GM21367 (cell line): Measurements from ENCODE around the gene DNAH9.

Experiments
- ATAC-seq: cut with Tn5 transposase; IDR thresholded peaks from one replicate; pipeline ENCODE4 v1.9.1; 2021; ENCODE audit not compliant: unreplicated experiment

DNAH9 gene

DNA sequence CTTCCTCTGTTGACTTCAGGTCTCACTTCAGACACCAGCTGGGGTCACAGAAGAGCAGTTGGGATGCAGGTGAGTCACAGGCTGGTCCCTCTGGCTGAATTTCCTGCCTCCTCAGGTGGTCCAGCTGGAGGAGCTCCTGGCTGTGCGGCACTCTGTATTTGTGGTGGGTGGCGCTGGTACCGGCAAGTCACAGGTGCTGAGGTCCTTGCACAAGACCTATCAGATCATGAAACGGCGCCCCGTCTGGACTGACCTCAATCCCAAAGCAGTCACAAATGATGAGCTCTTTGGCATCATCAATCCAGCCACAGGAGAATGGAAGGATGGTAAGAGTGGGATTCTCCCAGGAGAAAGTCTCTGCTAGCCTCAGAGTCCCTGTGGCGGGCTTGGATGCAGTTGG, 149.2 kb downstream of the DNAH9 start:
- no peak for ATAC-seq

DNA sequence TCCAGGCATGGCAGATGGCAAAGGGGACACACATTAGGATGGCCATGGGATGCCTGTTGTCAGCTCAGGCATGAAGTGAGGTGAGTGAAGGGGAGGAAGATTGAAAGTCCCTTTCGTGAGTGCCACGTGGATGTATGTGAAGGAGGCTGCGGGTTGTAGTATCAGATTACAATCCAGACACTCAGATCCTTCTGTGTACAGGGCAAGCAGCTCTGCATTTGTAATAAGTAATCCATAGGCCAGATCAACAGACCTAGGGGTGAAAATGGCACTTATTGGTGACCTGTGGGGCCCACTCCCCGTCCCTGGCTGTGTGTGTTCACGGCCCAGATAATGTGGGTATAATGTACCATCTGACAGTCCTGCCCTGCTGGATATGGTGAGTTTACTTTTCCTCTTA, 159.5 kb downstream of the DNAH9 start:
- no peak for ATAC-seq

DNA sequence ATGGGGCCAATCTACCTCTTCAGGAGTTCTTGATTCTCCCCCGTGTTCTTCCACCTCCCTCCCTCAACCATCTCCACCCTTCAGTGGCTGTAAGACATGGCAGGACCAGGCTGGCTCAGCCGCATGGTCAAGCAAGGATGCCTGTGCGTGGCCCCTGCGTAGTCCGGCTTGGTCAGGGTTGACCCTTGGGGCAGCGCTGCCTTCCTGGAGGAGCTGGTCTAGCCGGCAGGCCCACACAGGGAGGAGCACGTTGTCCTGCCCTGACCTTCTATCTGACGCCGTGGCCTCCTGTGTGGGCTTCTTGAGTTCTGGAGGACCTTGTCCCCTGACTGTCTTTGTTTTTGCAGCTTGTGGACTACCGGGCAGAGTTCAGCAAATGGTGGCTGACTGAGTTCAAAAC, 169.8 kb downstream of the DNAH9 start:
- ATAC-seq = no peak

DNA sequence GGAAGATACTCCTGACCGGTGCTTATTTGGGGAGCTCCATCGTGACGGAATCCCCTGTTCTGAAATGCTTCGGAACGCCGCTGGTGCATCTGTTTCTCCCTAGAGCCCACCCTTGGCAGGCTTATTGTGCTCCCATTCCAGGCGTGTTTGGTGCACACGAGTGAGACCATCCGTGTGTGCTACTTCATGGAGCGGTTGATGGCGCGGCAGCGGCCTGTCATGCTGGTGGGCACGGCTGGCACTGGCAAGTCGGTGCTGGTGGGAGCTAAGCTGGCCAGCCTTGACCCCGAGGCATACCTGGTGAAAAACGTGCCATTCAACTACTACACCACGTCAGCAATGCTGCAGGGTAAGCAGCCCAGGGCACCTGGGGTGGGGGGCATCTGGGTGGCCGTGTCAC, 170.7 kb downstream of the DNAH9 start:
- ATAC-seq = no peak

DNA sequence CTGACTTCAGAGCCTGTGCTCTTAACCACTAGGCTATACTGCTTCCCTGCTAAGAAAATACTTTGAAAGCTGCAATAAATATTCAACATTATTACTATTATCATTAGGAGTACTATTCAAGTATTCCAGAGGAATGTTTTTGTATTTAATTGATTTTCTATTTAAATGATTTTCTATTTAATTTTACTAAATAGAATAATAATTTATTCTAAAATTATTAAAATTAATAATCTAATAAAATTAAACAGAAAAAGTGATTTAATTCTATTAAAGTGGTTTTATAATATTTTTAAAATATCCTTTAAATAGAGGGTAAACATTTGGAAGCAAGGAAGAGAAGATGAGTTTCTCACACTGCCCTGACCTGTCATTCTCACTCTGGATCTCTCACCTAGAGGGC, 173.8 kb downstream of the DNAH9 start:
- ATAC-seq = no peak

DNA sequence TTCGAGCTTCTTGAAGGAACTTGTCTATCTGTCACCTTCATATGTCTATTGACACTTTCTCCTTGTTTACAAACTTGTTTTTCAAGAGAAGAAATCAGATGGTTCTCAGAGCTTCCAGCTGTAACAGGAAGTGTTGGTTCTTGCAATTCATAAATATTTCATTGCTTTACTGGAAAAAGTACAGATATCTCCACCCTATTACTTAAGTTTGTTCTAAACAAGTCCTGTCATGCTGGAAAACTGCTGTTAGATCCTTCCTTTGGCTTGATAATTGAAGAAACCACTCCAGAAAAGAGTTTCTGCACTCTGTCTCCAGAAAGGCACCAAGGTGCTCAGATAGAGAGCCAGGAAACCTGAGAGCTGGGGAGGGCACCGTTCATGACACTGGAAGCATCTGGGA, 181.6 kb downstream of the DNAH9 start:
- no peak for ATAC-seq

DNA sequence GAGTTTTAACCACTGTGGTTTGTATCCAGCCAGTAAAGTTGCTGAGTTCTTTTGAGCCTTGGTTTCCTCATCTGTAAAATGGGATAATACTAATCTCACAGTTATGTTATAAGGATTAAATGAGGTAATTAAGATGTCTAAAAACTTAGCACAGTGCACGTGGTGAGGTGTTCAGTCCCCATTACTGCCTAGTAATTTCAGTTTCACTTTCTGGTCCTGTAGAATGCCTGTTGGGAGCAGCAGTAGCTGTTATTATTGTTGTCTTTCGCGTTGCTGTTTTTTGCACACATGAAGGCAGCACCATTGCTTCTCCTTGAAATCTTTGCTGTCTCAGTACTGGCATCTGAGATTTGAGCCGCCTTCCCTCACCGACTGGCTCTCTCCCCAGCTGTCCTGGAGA, 182.4 kb downstream of the DNAH9 start:
- no peak for ATAC-seq

DNA sequence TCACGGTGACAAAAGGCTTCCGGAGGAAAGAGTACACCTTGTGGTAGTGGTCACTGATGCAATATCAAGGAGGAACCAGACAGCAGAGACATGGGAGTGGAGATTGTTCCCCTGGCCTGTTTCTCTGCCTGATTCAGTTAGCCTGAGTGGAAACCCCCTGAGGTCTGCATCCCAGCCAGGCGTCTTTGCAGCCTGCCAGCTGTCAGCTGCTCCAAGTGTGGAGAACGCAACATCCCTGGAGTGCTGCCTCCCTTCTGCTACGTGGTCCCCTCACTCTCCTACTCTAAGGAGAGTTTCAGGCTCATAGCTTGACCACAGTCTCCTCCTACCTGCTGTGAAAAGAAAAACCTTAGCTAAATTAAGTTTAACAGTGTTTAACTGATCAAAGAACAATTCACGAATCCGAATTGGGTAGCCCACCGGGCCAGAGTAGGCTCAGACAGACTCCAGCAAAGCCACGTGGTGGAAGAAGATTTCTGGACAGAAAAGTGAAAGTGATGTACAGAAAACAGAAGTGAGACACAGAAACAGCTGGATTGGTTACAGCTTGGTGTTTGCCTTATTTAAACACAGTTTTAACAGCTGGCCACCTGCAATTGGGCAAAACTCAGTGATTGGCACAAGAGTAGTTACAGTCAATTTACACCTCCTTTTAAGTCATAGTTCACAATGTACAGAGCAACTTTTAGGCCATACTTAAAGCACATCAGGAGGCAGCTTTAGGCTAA, 188.6 kb downstream of the DNAH9 start:
- no peak for ATAC-seq

DNA sequence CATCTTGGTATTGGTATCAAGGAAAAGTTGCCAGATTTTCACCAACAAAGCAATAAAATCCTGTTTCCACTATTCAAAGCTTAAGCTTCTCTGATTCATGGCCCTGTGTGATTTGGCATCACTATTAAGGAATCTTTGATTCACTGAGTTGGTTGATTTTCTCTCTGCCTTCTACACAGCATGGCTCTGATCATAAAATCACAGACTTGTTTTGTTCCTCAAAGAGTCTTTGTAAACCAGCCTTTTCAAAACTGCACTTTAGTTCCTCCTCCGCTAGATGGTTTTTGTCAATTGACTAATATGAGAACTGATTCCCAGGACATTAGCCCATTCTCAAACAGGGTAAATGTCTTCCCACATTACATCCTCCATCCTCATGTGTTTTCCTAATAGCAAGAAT, 197.6 kb downstream of the DNAH9 start:
- no peak for ATAC-seq

DNA sequence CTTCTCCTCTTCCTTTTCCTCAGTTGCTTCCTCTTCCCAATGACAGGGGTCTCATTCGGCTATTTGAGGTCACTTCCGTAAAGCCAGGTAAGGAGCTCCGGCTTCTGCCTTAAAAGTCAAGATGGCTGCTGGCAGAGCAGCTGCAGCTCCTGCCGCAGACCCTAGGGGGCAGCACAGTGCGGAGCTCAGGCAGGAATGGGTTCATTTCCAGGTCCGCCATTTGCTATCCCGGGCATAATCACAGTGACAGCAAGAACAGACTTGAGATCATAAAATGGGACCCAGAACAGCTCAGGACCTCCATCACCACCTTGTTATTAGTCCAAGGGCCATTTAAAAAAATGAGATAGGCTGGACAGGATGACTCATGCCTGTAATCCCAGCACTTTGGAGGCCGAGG, 199.5 kb downstream of the DNAH9 start:
- no peak for ATAC-seq

DNA sequence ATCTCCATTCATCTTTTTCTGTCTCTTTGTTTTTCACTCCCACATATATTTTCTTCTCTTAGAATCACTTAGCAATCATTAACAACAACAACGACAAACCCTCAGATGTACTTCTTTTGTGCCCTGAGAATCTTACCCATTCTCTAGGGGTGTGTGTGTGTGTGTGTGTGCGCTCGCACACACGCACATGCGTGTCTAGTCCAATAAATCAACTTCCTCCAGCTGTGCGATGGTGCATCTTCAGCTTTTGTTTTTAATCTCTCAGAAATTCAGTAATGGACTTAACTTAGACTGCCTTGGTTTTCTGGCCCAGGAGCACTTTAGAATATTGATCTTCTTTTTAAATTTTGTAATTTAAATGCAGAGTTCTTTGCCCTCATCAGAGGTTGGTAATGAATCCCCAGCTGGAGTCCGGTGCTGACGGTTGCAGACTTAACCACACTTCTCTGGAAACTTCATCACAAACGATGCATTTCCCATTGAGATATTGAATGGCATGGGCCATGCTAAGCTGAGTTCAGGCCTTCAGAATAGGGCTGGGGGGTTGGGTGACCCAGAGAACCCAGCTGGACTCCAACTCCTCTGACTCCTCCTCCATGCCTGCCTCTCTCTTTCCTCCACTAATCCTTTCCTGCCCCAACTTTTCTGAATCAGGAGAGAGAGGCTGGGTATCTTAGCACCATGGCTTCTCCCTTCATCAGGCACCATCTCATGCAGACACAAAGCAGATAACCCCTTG, 205.1 kb downstream of the DNAH9 start:
- no peak for ATAC-seq

DNA sequence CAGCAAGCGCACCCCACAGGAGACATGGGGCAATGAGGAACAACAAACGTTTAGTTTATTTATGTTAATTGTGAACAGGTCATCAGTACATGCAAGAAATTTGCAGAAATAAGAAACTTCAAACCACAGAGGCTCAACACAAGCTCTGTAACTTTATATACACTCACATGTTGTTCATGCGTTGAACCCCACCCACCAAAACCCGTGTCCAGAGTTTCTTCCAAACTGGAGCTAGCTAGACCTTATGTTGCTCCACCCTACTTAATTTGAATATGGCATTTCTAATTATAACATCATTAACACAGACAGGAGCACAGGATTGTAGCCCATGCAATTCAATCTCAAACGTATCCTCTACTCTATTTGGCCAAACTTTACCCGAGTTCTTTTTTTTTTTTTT, 206.9 kb downstream of the DNAH9 start:
- ATAC-seq = no peak

DNA sequence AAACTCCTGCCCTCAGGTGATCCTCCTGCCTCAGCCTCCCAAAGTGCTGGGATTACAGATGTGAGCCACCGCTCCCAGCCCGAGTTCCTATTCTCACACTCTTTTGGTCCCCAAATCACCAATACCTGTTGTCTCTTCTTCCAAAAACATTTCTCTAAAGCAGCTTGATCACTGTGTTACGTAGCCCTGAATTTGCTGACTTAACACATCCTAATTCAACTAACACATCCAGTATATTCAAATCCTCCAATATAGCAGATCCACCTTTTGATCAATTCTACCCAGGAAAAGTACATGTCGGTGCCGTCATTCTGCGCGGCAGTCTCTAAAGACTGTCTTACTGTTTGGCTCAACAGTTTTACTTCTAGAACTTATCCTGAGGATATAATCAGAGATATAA, 207.7 kb downstream of the DNAH9 start:
- ATAC-seq = no peak

DNA sequence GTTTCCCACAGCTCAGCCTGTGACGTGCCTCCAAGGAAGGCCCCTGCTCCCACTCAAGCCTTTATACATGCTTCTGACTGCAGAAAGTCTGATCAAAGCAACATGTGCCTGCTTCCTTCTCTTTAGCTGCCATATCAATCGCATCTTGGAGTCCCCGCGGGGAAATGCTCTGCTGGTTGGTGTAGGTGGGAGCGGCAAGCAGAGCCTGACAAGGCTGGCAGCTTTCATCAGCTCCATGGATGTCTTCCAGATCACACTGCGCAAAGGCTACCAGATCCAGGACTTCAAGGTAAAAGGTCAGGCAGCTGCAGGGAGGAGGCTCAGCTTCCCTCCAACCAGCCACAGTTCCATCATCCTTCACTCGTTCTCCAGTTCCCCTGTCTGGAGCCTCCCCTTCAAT, 209.3 kb downstream of the DNAH9 start:
- ATAC-seq = no peak

DNA sequence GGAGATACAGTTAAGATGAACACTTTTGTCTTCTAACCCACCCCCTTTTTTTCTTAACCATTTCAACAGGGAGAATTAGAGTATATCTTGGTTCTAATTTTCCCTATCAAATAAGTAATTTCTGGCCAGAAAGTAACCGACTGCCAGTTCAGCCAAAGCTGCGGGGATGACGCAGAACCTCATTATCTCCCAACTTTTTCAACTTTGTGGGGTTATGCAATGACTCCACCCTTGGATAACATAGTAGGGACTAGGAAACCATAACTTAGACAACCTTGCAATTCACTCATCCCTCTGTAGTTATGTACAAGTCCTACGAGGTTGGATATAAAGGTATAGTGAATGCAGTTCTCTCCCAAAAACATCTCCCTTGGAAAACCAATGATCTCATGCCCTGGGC, 215.0 kb downstream of the DNAH9 start:
- no peak for ATAC-seq

DNA sequence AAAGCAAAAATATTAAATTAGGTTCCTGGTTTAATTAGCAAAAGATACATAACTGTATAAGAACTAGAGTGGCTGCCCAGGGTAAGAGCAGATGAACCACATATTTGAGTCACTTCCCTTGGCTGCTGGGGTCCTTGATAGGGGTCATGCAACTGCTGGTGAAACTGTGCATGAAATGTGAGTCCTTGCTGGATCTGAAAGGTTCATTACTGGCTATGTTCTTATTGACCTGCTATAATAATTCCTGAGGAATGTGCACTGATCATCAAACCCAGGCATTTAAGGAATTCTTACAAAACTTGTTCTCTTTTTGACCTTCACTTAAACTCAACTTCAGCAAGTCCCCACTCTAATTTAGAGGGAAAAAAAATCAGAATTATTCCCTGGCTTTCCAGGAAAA, 215.6 kb downstream of the DNAH9 start:
- ATAC-seq = no peak

DNA sequence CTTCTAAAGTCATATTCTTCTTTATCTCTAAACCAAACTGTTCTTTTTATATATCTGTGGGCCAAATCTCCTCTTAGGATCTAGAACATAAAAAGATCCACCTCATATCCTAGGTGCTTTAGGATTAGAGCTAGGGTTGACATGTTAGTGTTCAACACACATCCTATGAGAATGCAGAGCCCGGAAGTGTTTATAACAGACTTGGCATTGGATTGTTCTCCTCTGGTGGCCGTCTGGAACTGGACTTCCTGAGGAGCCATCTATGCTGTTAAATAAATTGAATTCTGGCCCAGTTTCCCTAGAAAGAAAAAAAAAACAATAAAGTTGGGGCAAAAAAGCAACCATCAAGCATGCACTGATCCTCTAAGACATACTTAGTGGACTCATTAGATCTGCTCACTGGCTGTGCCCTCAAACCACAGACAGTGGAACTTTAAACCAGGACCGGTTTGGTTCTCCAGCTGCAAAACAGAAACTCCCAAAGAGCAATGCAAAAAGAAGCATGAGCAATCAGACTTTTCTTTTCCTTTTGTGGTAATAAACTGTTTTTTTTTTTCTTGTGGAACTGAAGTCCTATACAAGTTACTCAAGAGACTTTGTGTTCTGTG, 216.5 kb downstream of the DNAH9 start:
- no peak for ATAC-seq

DNA sequence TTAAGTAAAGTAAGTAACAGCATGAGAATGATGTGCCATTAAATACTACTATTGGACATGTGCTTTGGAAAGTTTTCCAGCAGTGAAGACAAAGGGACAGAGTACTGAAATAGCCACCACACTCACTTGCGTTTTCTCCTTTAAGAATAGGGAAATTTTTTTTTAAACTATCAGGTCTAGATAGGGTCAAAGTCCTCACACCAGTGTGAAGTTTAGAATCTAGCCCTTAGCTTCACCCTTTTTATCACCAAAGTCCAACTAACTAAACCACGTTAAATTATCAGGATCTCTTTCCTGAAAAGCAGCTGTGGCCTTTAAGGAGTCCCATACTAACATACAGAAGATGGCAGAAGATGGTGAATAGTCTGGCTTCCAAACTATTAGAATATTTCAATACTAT, 218.1 kb downstream of the DNAH9 start:
- ATAC-seq = no peak

DNA sequence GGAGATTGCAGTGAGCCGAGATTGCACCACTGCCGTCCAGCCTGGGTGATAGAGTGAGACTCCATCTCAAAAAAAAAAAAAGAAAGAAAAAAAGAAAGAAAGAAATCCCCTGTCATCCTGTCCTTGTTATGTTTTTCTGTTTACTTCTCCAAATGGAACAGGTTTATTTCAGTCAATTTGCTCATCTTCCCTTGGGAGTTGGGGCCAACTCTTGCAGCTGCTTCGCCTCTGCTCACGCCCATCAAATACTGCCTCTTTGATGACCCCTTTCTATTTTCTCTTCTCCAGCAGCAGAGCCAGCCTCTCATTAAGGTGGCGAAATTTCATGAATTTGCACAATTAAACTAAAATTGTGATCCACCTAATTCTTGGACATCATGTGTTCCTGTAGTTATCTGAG, 225.6 kb downstream of the DNAH9 start:
- no peak for ATAC-seq

DNA sequence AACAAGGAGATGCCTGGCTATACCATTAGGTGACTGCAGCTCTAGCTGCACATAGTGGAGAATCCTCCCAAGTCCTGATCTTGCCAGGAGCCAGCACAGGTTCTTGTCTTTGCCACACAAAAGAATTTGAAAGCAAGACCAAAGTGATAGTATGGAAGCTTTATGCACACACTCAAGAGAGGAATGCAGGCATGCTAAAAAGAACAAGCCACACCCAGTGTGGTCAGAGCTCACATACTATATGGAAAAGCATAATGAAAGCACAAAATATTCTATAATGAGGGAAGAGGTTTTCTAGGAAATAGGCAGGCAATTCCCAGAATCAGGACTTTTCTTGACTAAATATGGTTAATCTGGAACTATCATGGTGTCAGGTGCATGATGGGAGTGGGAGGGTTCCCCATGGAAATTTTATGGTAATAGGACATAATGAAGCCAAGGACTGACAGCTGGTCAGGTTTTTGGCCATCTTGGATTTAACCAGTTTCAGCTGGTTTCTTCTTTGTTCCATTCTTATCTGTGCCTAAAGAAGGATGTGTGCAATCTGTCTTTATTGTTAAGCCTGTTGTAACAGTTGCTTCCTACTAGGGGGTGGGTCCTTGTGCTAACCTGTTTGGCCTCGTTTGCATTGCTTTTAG, 227.4 kb downstream of the DNAH9 start:
- no peak for ATAC-seq

DNA sequence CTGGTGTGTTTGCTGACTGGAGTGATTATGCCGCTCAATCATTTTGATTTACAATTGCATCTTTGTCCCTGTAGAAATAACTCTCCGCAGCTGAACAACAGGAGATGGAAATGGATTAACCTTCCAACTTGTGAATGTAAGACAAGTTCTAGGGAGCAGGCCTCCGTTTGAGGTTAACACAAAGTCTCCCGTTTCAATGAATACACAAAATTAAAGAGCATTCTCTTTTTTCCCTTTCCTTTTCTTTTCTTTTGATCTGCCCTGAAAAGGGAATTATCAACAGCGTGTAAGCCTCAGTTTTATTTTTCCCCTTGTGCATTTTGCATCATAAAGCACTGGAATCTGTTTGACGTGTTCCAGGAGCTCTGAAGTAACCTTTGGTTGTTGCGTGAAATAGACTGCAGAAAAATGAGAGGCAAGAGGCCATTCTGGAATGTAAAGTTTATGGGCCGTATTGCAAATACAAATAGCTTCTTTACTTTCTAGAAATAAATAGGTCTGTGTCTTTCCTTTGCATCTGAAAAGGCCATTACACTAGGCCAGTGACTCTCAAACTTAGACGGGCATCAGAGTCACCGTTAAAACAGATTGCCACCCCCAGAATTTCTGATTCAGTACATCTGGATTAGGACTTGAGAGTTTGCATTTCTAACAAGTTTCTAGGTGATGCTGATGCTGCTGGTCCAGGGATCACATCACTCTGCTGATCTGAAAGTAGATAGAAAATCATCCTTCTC, 234.3 kb downstream of the DNAH9 start:
- no peak for ATAC-seq
